Trophoblast cell (in vitro differentiated cells and primary cell): ENCODE results near the gene DCAF10.

Source experiments
- DNase-seq, 2 donors: peaks; one replicate each; pipeline ENCODE4 v3.0.0-alpha.2; 2016
- H2AFZ ChIP-seq: 2 replicates; pipeline ENCODE4 v1.6.1; 2013; ENCODE audit warnings: low read length, moderate library complexity, mild to moderate bottlenecking; ENCODE audit not compliant: insufficient read depth, poor library complexity
- H2AK5ac ChIP-seq: 2 replicates; pipeline ENCODE4 v1.6.1; 2013; ENCODE audit warnings: mild to moderate bottlenecking, low read length
- H2BK120ac ChIP-seq: 2 replicates; pipeline ENCODE4 v1.6.1; 2013; ENCODE audit warnings: low read length, mild to moderate bottlenecking, moderate library complexity; ENCODE audit not compliant: insufficient read depth, poor library complexity
- H2BK12ac ChIP-seq: 2 replicates; pipeline ENCODE4 v1.6.1; 2013; ENCODE audit warnings: mild to moderate bottlenecking, low read length, moderate library complexity
- H2BK5ac ChIP-seq: 2 replicates; pipeline ENCODE4 v1.6.1; 2013; ENCODE audit warnings: low read length, low read depth, moderate library complexity, mild to moderate bottlenecking; ENCODE audit not compliant: poor library complexity
- H3K14ac ChIP-seq: 2 replicates; pipeline ENCODE4 v1.6.1; 2013; ENCODE audit warnings: mild to moderate bottlenecking, low read length
- H3K18ac ChIP-seq: 2 replicates; pipeline ENCODE4 v1.6.1; 2013; ENCODE audit warnings: mild to moderate bottlenecking, low read length
- H3K23ac ChIP-seq: 2 replicates; pipeline ENCODE4 v1.6.1; 2013; ENCODE audit warnings: low read length
- H3K27ac ChIP-seq: 2 replicates; pipeline ENCODE4 v1.5.1; 2013; ENCODE audit warnings: low read depth, mild to moderate bottlenecking, inconsistent platforms, low read length, moderate library complexity
- H3K27me3 ChIP-seq: 2 replicates; pipeline ENCODE4 v1.6.1; 2013; ENCODE audit warnings: inconsistent platforms, mild to moderate bottlenecking, low read length, moderate library complexity; ENCODE audit not compliant: insufficient read depth
- H3K36me3 ChIP-seq, 2 experiments: 1 replicate in 1 of 2; 2 replicates in 1 of 2; pipeline ENCODE4 v1.6.1; 2013; ENCODE audit warnings: low read length in 2 of 2, mild to moderate bottlenecking in 2 of 2, moderate library complexity in 1 of 2; ENCODE audit not compliant: insufficient read depth in 2 of 2, control insufficient read depth in 1 of 2
- H3K4ac ChIP-seq: 2 replicates; pipeline ENCODE4 v1.6.1; 2013; ENCODE audit warnings: low read depth, mild to moderate bottlenecking, low read length, moderate library complexity
- H3K4me1 ChIP-seq, 2 experiments: 1 replicate in 1 of 2; 2 replicates in 1 of 2; pipeline ENCODE4 v1.6.1; 2013; ENCODE audit warnings: low read length in 2 of 2, mild to moderate bottlenecking in 2 of 2, moderate library complexity in 1 of 2; ENCODE audit not compliant: insufficient read depth in 2 of 2, control insufficient read depth in 1 of 2
- H3K4me2 ChIP-seq: 2 replicates; pipeline ENCODE4 v1.6.1; 2013; ENCODE audit warnings: inconsistent platforms, mild to moderate bottlenecking, low read length, moderate library complexity
- H3K4me3 ChIP-seq: 2 replicates; pipeline ENCODE4 v1.5.1; 2013; ENCODE audit warnings: mild to moderate bottlenecking, low read depth, low read length, inconsistent platforms
- H3K79me1 ChIP-seq: one replicate; pipeline ENCODE4 v1.6.1; 2013; ENCODE audit warnings: low read length
- H3K79me2 ChIP-seq: 2 replicates; pipeline ENCODE4 v1.6.1; 2013; ENCODE audit warnings: low read length, mild to moderate bottlenecking; ENCODE audit not compliant: control insufficient read depth, insufficient read depth, poor library complexity
- H3K9ac ChIP-seq: 2 replicates; pipeline ENCODE4 v1.6.1; 2013; ENCODE audit warnings: mild to moderate bottlenecking, low read length
- H3K9me3 ChIP-seq: 2 replicates; pipeline ENCODE4 v1.6.1; 2013; ENCODE audit warnings: low read depth, mild to moderate bottlenecking, control low read depth, inconsistent platforms, low read length; ENCODE audit not compliant: insufficient read depth
- H4K12ac ChIP-seq: 2 replicates; pipeline ENCODE4 v1.6.1; 2013; ENCODE audit warnings: low read depth, mild to moderate bottlenecking, low read length, moderate library complexity
- H4K8ac ChIP-seq: 2 replicates; pipeline ENCODE4 v1.6.1; 2013; ENCODE audit warnings: low read depth, mild to moderate bottlenecking, low read length, moderate library complexity
- H4K91ac ChIP-seq: one replicate; pipeline ENCODE4 v1.6.1; 2013; ENCODE audit warnings: low read depth, mild to moderate bottlenecking, low read length, moderate library complexity
- WGBS: extraction: QIAGEN DNeasy Blood & Tissue Kit; methylation state at CpG from one replicate; pipeline ENCODE4 v1.1.7; 2013; ENCODE audit warnings: missing lambda C conversion rate; ENCODE audit not compliant: insufficient read length, insufficient coverage; ENCODE audit errors: extremely low coverage; 5-methylcytosine and 5-hydroxymethylcytosine counted together

DCAF10 gene

DNA sequence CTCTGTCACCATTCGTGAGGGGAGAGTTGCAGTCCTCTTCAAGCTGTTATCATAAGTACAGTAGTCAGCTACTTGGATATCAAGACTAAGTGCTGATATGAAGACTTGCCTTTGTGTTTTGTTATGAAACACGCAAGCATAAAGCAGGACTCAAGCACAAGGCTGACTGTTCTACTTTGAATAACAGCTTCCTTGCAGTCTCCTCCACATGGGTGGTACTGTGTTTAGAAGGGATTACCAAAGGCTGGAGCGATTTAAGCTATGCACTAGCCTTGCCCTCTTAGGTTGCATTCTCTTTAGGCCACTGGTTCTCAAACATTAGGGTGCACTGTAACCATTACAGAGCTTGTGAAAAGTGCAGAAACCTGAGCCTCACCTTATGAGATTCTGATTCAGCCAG, 61.9 kb downstream of the DCAF10 start:
- Histone ChIP-seq H3K27ac (no peak overlapping the region), H2AFZ (no peak overlapping the region), H2AK5ac (no peak overlapping the region), H4K12ac (no peak overlapping the region), H3K9ac (no peak overlapping the region), H2BK5ac (no peak overlapping the region), H3K79me1 (no peaks in the 10 kb centered on the region), H3K23ac (no peak overlapping the region), H3K18ac (no peak overlapping the region), H4K8ac (no peak overlapping the region), H3K79me2 (no peaks in the 10 kb centered on the region), H3K4me3 (no peak overlapping the region), H3K14ac (no peak overlapping the region), H3K4me2 (no peak overlapping the region), H3K27me3 (no peaks in the 10 kb centered on the region), H2BK12ac (no peak overlapping the region), H2BK120ac (no peak overlapping the region), H3K4me1 (no peaks in the 10 kb centered on the region), H4K91ac (no peak overlapping the region), H3K36me3 (peaks cover 7 to 20% of the 10 kb centered on the region in 2 experiments), H3K9me3 (peaks cover 2% of the 10 kb centered on the region), H3K4ac (no peak overlapping the region)
- DNase-seq, result no peak
- WGBS, result no CpG with 5 or more reads among the region's 3 CpGs

DNA sequence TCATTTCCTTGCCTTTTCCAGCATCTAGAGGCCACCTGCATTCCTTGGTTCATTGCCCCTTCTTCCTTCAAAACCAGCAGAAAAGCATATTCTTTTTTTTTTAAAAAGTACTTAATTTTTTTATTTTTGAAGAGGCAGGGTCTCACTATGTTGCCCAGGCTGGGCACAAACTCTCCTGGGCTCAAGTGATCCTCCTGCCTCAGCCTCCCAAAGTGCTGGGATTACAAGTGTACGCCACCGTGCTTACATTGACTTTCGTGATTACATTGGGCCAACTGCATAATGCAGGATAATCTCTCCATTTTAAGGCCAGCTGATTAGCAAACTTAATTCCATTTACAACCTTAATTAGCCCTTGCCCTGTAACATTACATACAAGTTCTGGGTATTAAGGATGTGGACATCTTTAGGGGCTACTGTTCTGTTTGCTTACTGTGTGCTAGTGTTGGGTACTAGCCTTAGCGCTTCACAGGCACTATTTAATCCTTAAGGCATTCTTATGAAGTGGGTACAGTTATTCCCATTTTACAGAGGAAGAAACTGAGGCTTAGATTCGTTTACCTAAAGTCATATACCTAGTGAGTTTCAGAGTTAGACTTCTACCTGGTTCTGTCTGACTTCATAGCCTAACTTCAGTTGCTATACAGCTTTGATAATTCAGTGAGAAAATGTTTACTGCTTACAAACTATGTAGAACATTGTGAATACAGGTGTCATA, 69.6 kb downstream of the DCAF10 start:
- Histone ChIP-seq H3K14ac (no peak overlapping the region), H2BK120ac (no peak overlapping the region), H3K4me1 (no peaks in the 10 kb centered on the region), H4K91ac (no peak overlapping the region), H3K9me3 (no peaks in the 10 kb centered on the region), H3K9ac (no peak overlapping the region), H2BK5ac (no peak overlapping the region), H3K79me1 (no peaks in the 10 kb centered on the region), H3K27ac (no peak overlapping the region), H3K4me3 (no peak overlapping the region), H3K4ac (no peak overlapping the region), H4K8ac (no peak overlapping the region), H2AK5ac (no peak overlapping the region), H3K36me3 (no peaks in the 10 kb centered on the region), H3K23ac (no peak overlapping the region), H2BK12ac (no peak overlapping the region), H3K18ac (no peak overlapping the region), H4K12ac (no peak overlapping the region), H3K79me2 (no peaks in the 10 kb centered on the region), H2AFZ (no peak overlapping the region), H3K4me2 (no peak overlapping the region), H3K27me3 (no peaks in the 10 kb centered on the region)
- DNase-seq, result no peak
- WGBS, result no CpG with 5 or more reads among the region's 5 CpGs

DNA sequence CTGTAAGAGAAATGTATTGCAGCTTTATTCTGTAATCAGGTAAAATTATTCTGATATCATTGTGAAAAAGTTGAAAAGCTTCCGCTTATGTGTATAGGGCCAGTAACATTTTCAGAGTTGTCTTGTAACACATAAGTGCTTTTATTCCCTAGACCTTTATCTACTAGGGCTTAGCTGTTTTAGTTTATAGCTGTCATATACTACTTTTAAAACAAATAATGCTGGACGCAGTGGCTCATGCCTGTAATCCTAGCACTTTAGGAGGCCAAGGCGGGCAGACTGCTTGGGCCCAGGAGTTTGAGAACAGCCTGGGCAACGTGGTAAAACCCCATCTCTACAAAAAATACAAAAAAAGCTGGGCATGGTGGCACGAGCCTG, 70.2 kb downstream of the DCAF10 start:
- H3K79me2 ChIP-seq, result no peaks in the 10 kb centered on the region
- no peaks in the 10 kb centered on the region for H3K4me1 ChIP-seq
- no peak overlapping the region for H2BK120ac ChIP-seq
- no peaks in the 10 kb centered on the region for H3K9me3 ChIP-seq
- H2AK5ac ChIP-seq, result no peak overlapping the region
- no peak overlapping the region for H3K23ac ChIP-seq
- no peak overlapping the region for H4K12ac ChIP-seq
- no peak for DNase-seq
- no peak overlapping the region for H3K4ac ChIP-seq
- WGBS, result no CpG with 5 or more reads among the region's 5 CpGs
- H3K27me3 ChIP-seq, result no peaks in the 10 kb centered on the region
- H3K9ac ChIP-seq, result no peak overlapping the region
- no peak overlapping the region for H3K27ac ChIP-seq
- no peak overlapping the region for H4K8ac ChIP-seq
- H4K91ac ChIP-seq, result no peak overlapping the region
- no peak overlapping the region for H3K4me2 ChIP-seq
- no peaks in the 10 kb centered on the region for H3K79me1 ChIP-seq
- H2BK12ac ChIP-seq, result no peak overlapping the region
- no peak overlapping the region for H3K4me3 ChIP-seq
- no peaks in the 10 kb centered on the region for H3K36me3 ChIP-seq
- no peak overlapping the region for H3K14ac ChIP-seq
- H3K18ac ChIP-seq, result no peak overlapping the region
- H2BK5ac ChIP-seq, result no peak overlapping the region
- H2AFZ ChIP-seq, result no peak overlapping the region

DNA sequence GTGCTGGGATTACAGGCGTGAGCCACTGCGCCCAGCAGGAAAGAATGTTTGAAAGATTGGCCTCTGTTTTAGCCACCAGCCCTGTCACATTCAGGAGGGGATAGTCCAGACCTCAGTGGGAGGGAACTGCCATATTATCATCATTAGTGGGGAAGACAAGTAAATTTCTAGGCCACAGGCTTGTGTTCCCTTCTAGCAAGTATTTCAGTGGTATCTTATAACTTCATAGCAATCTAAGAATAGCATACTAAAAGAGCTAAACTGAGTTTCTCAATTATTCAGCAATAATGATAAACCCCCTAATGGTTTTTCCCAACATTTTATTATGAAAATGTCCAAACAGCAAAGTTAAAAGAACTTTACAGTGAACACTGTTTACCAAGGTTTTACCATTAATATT, 73.4 kb downstream of the DCAF10 start:
- Histone ChIP-seq H4K12ac (no peak overlapping the region), H3K79me2 (no peaks in the 10 kb centered on the region), H3K79me1 (no peaks in the 10 kb centered on the region), H3K4me3 (no peak overlapping the region), H2AK5ac (no peak overlapping the region), H3K36me3 (peaks cover 2% of the 10 kb centered on the region in 2 experiments), H3K4ac (no peak overlapping the region), H4K8ac (no peak overlapping the region), H3K9ac (no peak overlapping the region), H4K91ac (no peak overlapping the region), H3K18ac (no peak overlapping the region), H3K14ac (no peak overlapping the region), H3K9me3 (peaks cover 2% of the 10 kb centered on the region), H2AFZ (no peak overlapping the region), H3K23ac (no peak overlapping the region), H3K4me1 (no peaks in the 10 kb centered on the region), H3K27ac (no peak overlapping the region), H2BK12ac (no peak overlapping the region), H2BK5ac (no peak overlapping the region), H2BK120ac (no peak overlapping the region), H3K27me3 (no peaks in the 10 kb centered on the region), H3K4me2 (no peak overlapping the region)
- DNase-seq, result no peak
- WGBS, result no CpG with 5 or more reads among the region's 2 CpGs
